Right lobe of liver (tissue), 4 donors: ENCODE results near the gene ULK4.

Experiments
- POLR2A ChIP-seq: fragments of 450-650 bp; IDR thresholded peaks from one replicate; pipeline ENCODE4 v1.6.1; 2017; ENCODE audit warnings: antibody characterized with exemption, mild to moderate bottlenecking
- TF ChIP-seq, protein P1 (sequence below), 4 donors: fragments of 200-600 bp in 3 of 4; fragments of 450-650 bp in 1 of 4; IDR thresholded peaks; one replicate each; pipeline versions ENCODE4 v1.5.1 to v1.8.0; 2016 to 2022; ENCODE audit warnings: antibody characterized with exemption in 4 of 4, mild to moderate bottlenecking in 2 of 4
- donor health status: DM: no; HTN: no; CAD: no.
- donor health status: DM: no; HTN: no; CAD: no.
- donor health status: DM: no; HTN: yes; CAD: no.

DNA sequence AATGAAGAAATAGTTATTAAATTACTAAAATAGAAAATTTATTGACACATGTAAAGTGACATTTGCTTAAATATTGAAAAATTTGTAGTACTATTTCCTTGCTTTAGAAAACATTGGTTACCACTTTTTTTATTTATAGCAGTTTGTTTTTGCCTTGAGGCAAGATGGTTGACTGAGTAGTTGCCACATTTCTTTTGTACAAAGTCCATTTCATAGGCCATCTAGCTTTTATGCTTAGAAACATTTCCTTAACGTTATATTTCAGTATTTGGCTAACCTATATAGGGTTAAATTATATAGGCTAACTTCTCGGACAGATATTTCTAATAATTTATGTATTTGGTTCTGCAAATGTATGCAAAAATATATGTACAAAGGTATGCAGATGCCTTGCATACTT, 745.5 kb downstream of the ULK4 start:
- TF ChIP-seq, protein P1, sequence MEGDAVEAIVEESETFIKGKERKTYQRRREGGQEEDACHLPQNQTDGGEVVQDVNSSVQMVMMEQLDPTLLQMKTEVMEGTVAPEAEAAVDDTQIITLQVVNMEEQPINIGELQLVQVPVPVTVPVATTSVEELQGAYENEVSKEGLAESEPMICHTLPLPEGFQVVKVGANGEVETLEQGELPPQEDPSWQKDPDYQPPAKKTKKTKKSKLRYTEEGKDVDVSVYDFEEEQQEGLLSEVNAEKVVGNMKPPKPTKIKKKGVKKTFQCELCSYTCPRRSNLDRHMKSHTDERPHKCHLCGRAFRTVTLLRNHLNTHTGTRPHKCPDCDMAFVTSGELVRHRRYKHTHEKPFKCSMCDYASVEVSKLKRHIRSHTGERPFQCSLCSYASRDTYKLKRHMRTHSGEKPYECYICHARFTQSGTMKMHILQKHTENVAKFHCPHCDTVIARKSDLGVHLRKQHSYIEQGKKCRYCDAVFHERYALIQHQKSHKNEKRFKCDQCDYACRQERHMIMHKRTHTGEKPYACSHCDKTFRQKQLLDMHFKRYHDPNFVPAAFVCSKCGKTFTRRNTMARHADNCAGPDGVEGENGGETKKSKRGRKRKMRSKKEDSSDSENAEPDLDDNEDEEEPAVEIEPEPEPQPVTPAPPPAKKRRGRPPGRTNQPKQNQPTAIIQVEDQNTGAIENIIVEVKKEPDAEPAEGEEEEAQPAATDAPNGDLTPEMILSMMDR (IDR thresholded peaks at IDR 0.05): no peak
- TF ChIP-seq POLR2A: no peak
